Measurements from ENCODE around the gene GSTT4.

The GSTT4 gene

DNA sequence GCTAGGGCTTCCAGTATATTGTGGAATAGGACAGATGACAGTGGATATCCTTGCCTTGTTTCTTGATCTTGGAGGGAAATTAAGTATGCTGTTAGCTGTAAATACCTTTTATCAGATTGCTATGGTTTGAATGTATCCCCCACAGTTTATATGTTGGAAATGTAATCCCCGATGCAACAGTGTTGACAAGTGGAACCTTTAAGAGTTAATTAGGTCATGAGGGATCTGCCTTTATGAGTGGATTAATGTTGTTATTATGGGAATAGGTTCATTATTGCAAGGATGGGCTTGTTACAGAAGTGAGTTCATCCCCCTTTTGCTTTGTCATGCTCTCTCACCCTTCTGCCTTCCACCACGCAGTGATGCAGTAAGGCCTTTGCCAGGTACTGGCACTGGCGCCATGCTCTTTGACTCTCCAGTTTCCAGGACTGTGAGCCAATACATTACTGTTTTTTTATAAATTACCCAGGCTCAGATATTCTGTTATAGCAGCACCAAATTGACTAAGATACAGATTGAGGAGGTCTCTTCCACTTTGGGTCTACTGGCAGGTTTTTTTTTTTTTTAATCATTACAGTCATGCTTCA, 22.2 kb upstream of the GSTT4 start:
- TF ChIP-seq CTCF (IDR thresholded peaks at IDR 0.05; ENCODE audit: borderline replicate concordance, control extremely low read depth, extremely low read depth, insufficient read depth, missing control alignments): no peak
- in situ Hi-C loops (cut with MboI; ENCODE audit: low sequenced_read_pairs, unreplicated experiment): no loop called here
- DNase-seq (ENCODE audit: low spot score): no peak

DNA sequence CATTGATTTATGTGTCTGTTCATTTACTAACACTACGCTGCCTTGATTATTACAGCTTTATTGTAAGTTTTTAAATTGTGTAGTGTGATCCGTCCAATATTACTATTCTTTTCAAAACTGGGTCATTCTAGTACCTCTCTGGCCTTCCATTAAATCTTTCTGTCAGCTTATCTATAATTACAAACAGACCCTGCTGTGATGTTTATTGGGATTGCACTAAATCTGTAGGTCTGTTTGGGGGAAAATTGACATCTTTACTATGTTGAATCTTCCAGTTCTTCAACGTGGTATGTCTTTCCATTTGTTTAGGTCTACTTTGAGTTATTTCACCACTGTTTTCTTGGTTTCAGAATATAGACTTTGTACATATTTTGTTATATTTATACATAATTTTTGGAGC, 21.5 kb upstream of the GSTT4 start:
- in situ Hi-C loops (cut with MboI; ENCODE audit: low sequenced_read_pairs, unreplicated experiment): no loop called here
- TF ChIP-seq CTCF (IDR thresholded peaks at IDR 0.05; ENCODE audit: borderline replicate concordance, control extremely low read depth, extremely low read depth, insufficient read depth, missing control alignments): no peak
- DNase-seq (ENCODE audit: low spot score): no peak

- no peak for TF ChIP-seq CTCF (IDR thresholded peaks at IDR 0.05; ENCODE audit: borderline replicate concordance, control extremely low read depth, extremely low read depth, insufficient read depth, missing control alignments)
Measured at GRCh38 chr22:24026056-24026455, 20.8 kb upstream of the GSTT4 start.

GRCh38 chr22:24025475-24025874, 20.2 kb upstream of the GSTT4 start:
- in situ Hi-C loops (cut with MboI; ENCODE audit: low sequenced_read_pairs, unreplicated experiment): no loop called here
- DNase-seq (ENCODE audit: low spot score): no peak
- TF ChIP-seq CTCF (IDR thresholded peaks at IDR 0.05; ENCODE audit: borderline replicate concordance, control extremely low read depth, extremely low read depth, insufficient read depth, missing control alignments): no peak

More at GRCh38 chr22:24026056-24026455, 20.8 kb upstream of the GSTT4 start:
- in situ Hi-C loops (cut with MboI; ENCODE audit: low sequenced_read_pairs, unreplicated experiment): no loop called here
- DNase-seq (ENCODE audit: low spot score): no peak

- DNase-seq (ENCODE audit: low spot score): no peak
- in situ Hi-C loops (cut with MboI; ENCODE audit: low sequenced_read_pairs, unreplicated experiment): no loop called here
- no peak for TF ChIP-seq CTCF (IDR thresholded peaks at IDR 0.05; ENCODE audit: borderline replicate concordance, control extremely low read depth, extremely low read depth, insufficient read depth, missing control alignments)
Measured at GRCh38 chr22:24024354-24024753, 19.1 kb upstream of the GSTT4 start.

DNA sequence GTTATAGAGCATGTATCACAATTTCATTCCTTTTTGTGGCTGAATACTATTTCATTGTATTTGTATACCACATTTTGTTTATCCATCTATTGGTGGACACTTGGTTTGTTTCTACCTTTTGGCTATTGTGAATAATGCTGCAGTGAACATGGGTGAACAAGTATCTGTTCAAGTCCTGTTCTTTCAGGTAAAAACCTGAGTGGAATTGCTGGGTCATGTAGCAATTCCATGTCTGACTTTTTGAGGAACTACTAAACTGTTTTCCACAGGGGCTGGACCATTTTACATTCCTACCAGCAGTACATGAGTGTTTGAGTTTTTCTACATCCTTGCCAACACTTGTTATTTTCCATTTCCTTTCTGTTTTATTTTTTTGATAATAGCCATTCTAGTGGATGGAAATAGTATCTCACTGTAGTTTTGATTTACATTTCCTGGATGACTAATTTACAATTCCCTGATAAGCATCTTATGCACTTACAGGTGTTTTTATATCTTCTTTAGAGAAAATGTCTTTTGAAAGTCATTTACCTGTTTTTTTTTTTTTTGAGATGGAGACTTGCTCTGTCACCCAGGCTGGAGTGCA, 18.0 kb upstream of the GSTT4 start:
- no peak for TF ChIP-seq CTCF (IDR thresholded peaks at IDR 0.05; ENCODE audit: borderline replicate concordance, control extremely low read depth, extremely low read depth, insufficient read depth, missing control alignments)
- no peak for DNase-seq (ENCODE audit: low spot score)
- in situ Hi-C loops (cut with MboI; ENCODE audit: low sequenced_read_pairs, unreplicated experiment): no loop called here

Data from GM13976 (cell line).